Endothelial cell of umbilical vein (primary cell): ENCODE results near the gene TSEN2. TPM values are rescaled to one million over a fixed set of nuclear protein-coding genes. Genes with fewer than 3 reads are reported as not detected.

Experiments used
- BruUV-seq: library from RNA; stranded (reverse); fragments of 400-500 nt; replicated peaks from 2 replicates; lab custom pipeline; 2021; lab: Mats Ljungman, UMichigan
- CTCF ChIA-PET: fragments of 300-600, 350-600 bp; sonication (Branson Sonifier 250); formaldehyde crosslinking; loops from one replicate; lab custom pipeline; 2021; ENCODE audit warnings: antibody characterized with exemption, inconsistent platforms; lab: Charles Lee
- POLR2A ChIA-PET: fragments of 300-600, 350-600 bp; sonication (Branson Sonifier 250); formaldehyde crosslinking; loops from one replicate; lab custom pipeline; 2021; ENCODE audit warnings: antibody characterized with exemption, inconsistent platforms; lab: Charles Lee
- DNase-seq: peaks from one replicate; pipeline ENCODE4 v3.0.0-alpha.2; 2011; ENCODE audit warnings: low read depth, low spot score
- FAIRE-seq: peaks from 2 replicates; lab custom pipeline; 2011; peaks lifted over from hg19 to GRCh38; lab: Jason Lieb, UNC
- H2AFZ ChIP-seq: 2 replicates; pipeline ENCODE4 v1.6.0; 2012; ENCODE audit warnings: low read depth, low read length, control low read depth, inconsistent platforms
- H3K27ac ChIP-seq: 2 replicates; pipeline ENCODE4 v1.5.1; 2011; ENCODE audit warnings: low read depth, mild to moderate bottlenecking, control low read depth, low read length, moderate library complexity; ENCODE audit not compliant: insufficient read depth
- H3K27me3 ChIP-seq, 2 experiments: 2 replicates each; pipeline versions ENCODE4 v1.6.0 to v1.6.1; 2011; ENCODE audit warnings: low read length in 2 of 2, mixed read lengths in 1 of 2; ENCODE audit not compliant: control insufficient read depth in 2 of 2, insufficient read depth in 2 of 2
- H3K36me3 ChIP-seq, 2 experiments: 2 replicates in 1 of 2; 3 replicates in 1 of 2; pipeline ENCODE4 v1.5.1; 2011; ENCODE audit warnings: low read length in 2 of 2, mild to moderate bottlenecking in 1 of 2, moderate library complexity in 1 of 2; ENCODE audit not compliant: control insufficient read depth in 2 of 2, insufficient read depth in 2 of 2; ENCODE audit errors: extremely low read depth in 1 of 2
- H3K4me1 ChIP-seq: 3 replicates; pipeline ENCODE4 v1.5.1; 2011; ENCODE audit warnings: mild to moderate bottlenecking, low read length; ENCODE audit not compliant: control insufficient read depth, insufficient read depth; ENCODE audit errors: extremely low read depth
- H3K4me2 ChIP-seq: 2 replicates; pipeline ENCODE4 v1.6.1; 2011; ENCODE audit warnings: low read length, control low read depth, mixed read lengths; ENCODE audit not compliant: insufficient read depth
- H3K4me3 ChIP-seq, 3 experiments: fragments of 200-600 bp in 1 of 3; sonication (generic), shearing (Covaris generic) in 1 of 3; replicated peaks in 1 of 3; 2 replicates each; pipeline ENCODE4 v1.5.1; 2011 to 2016; ENCODE audit warnings: control low read depth in 3 of 3, low read length in 3 of 3, mild to moderate bottlenecking in 2 of 3, inconsistent platforms in 1 of 3, low read depth in 1 of 3, moderate library complexity in 1 of 3; ENCODE audit not compliant: insufficient read depth in 1 of 3
- H3K79me2 ChIP-seq: 2 replicates; pipeline ENCODE4 v1.6.0; 2012; ENCODE audit warnings: low read length, inconsistent platforms; ENCODE audit not compliant: control insufficient read depth, insufficient read depth
- H3K9ac ChIP-seq: replicated peaks from 2 replicates; pipeline ENCODE3; 2011; ENCODE audit warnings: low read length, control low read depth; ENCODE audit not compliant: insufficient read depth; ENCODE audit errors: extremely low read depth
- H3K9me1 ChIP-seq: replicated peaks from 3 replicates; pipeline ENCODE4 v1.6.0; 2011; ENCODE audit warnings: mild to moderate bottlenecking, low read length; ENCODE audit not compliant: control insufficient read depth, insufficient read depth; ENCODE audit errors: extremely low read depth
- H3K9me3 ChIP-seq: replicated peaks from 2 replicates; pipeline ENCODE4 v1.5.1; 2012; ENCODE audit warnings: low read length, inconsistent platforms; ENCODE audit not compliant: control insufficient read depth, insufficient read depth
- H4K20me1 ChIP-seq: replicated peaks from 2 replicates; pipeline ENCODE3; 2011; ENCODE audit warnings: mild to moderate bottlenecking, low read length; ENCODE audit not compliant: control insufficient read depth, insufficient read depth; ENCODE audit errors: extremely low read depth
- EZH2 ChIP-seq: IDR thresholded peaks from 2 replicates; pipeline ENCODE4 v1.6.1; 2012; ENCODE audit warnings: borderline replicate concordance, low read depth, mild to moderate bottlenecking, moderate library complexity, low read length, inconsistent platforms; ENCODE audit not compliant: severe bottlenecking
- FOS ChIP-seq: IDR thresholded peaks from 2 replicates; pipeline ENCODE4 v1.6.1; 2011; ENCODE audit warnings: mild to moderate bottlenecking, low read length, moderate library complexity, borderline replicate concordance; ENCODE audit not compliant: insufficient read depth
- GATA2 ChIP-seq: IDR thresholded peaks from 2 replicates; pipeline ENCODE4 v1.7.0; 2011; ENCODE audit warnings: low read depth, mild to moderate bottlenecking, moderate library complexity, mixed read lengths, low read length; ENCODE audit not compliant: insufficient read length, insufficient read depth
- JUN ChIP-seq: IDR thresholded peaks from 2 replicates; pipeline ENCODE4 v1.6.1; 2011; ENCODE audit warnings: borderline replicate concordance, low read depth; ENCODE audit not compliant: insufficient read length, insufficient read depth
- MAX ChIP-seq: IDR thresholded peaks from 2 replicates; pipeline ENCODE4 v1.6.1; 2011; ENCODE audit not compliant: insufficient read depth, insufficient read length
- MYC ChIP-seq: IDR thresholded peaks from one replicate; pipeline ENCODE4 v1.6.1; 2011; ENCODE audit warnings: mild to moderate bottlenecking, low read depth, low read length
- POLR2A ChIP-seq: IDR thresholded peaks from 2 replicates; pipeline ENCODE4 v1.6.1; 2012; ENCODE audit warnings: low read depth, mild to moderate bottlenecking, control low read depth, low read length
- POLR2AphosphoS5 ChIP-seq: IDR thresholded peaks from 2 replicates; pipeline ENCODE4 v1.6.1; 2012; ENCODE audit warnings: low read depth, mild to moderate bottlenecking, control low read depth, low read length, moderate library complexity; ENCODE audit not compliant: insufficient read depth
- dilution Hi-C: fragments of 300-500 bp; cut with MboI; formaldehyde crosslinking; loops from one replicate; pipeline ENCODE4 v1.15.0; 2019; ENCODE audit warnings: low sequenced_read_pairs; ENCODE audit not compliant: extremely low pct_ligation_motif_present
- intact Hi-C: fragments of 100-400 bp; cut with micrococcal nuclease; formaldehyde crosslinking; loops from one replicate; pipeline ENCODE4 v1.10.0; 2022
- polyA plus RNA-seq, 4 experiments: library from polyadenylated mRNA; depleted of rRNA in 3 of 4; stranded (reverse) in 3 of 4; unstranded in 1 of 4; fragments of >200 nt; gene quantifications; 2 replicates each; pipeline versions ENCODE4 v1.2.1 to v1.2.3, GENCODE V29; 2011 to 2012; ENCODE audit warnings: missing spikeins in 1 of 4
- total RNA-seq: library from RNA; stranded (reverse); gene quantifications from 2 replicates; pipeline ENCODE4 v1.2.3, GENCODE V29; 2021
- TF ChIP-seq, protein P1 (sequence below), 2 donors: IDR thresholded peaks; 1 replicate in 1 of 2; 2 replicates in 1 of 2; pipeline ENCODE4 v1.5.1; 2011; ENCODE audit warnings: low read length in 2 of 2, mild to moderate bottlenecking in 2 of 2, moderate library complexity in 2 of 2, control low read depth in 1 of 2, inconsistent platforms in 1 of 2, low read depth in 1 of 2; ENCODE audit not compliant: insufficient read depth in 1 of 2; ENCODE audit errors: extremely low read depth in 1 of 2

TSEN2 gene
- total and polyA plus RNA-seq, 2 donors (not counting 3 experiments of a cell fraction or from before 2014, with no cell fraction given): 8.3 to 12.1 TPM

GRCh38 chr3:12458901-12459300 is 25.4 kb upstream of the TSEN2 start:
- Histone ChIP-seq H3K4me2 (no peak overlapping the region), H3K4me1 (peaks cover 14% of the 10 kb centered on the region), H3K4me3 (no peak overlapping the region), H3K27me3 (no peaks in the 10 kb centered on the region), H3K9me1 (no peaks in the 10 kb centered on the region), H3K9ac (no peak overlapping the region), H3K36me3 (no peaks in the 10 kb centered on the region), H3K9me3 (no peaks in the 10 kb centered on the region), H3K27ac (no peak overlapping the region), H3K79me2 (no peaks in the 10 kb centered on the region), H2AFZ (no peak overlapping the region), H4K20me1 (no peaks in the 10 kb centered on the region)
- TF ChIP-seq JUN (no peak), POLR2AphosphoS5 (no peak), MAX (no peak), POLR2A (no peak), FOS (no peak), MYC (no peak), EZH2 (no peak), GATA2 (no peak)
- TF ChIP-seq, protein P1, sequence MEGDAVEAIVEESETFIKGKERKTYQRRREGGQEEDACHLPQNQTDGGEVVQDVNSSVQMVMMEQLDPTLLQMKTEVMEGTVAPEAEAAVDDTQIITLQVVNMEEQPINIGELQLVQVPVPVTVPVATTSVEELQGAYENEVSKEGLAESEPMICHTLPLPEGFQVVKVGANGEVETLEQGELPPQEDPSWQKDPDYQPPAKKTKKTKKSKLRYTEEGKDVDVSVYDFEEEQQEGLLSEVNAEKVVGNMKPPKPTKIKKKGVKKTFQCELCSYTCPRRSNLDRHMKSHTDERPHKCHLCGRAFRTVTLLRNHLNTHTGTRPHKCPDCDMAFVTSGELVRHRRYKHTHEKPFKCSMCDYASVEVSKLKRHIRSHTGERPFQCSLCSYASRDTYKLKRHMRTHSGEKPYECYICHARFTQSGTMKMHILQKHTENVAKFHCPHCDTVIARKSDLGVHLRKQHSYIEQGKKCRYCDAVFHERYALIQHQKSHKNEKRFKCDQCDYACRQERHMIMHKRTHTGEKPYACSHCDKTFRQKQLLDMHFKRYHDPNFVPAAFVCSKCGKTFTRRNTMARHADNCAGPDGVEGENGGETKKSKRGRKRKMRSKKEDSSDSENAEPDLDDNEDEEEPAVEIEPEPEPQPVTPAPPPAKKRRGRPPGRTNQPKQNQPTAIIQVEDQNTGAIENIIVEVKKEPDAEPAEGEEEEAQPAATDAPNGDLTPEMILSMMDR (IDR thresholded peaks at IDR 0.05; ENCODE audit: extremely low read depth in 1 of 2, insufficient read depth in 1 of 2, low read depth in 1 of 2, low read length in 2 of 2): no peak
- no peak for DNase-seq
- no TSS peak for BruUV-seq
- intact Hi-C loops: no loop called here
- no peak for FAIRE-seq
- dilution Hi-C loops: no loop called here
- POLR2A ChIA-PET: no interaction called here
- CTCF ChIA-PET: interaction anchor here (0.7 to 1.4 kb wide), 4 partner anchors 10 to 409 kb away, joined by 3 to 4 read pairs (median 3); no protein-coding TSS in a partner anchor
